ENCODE results near the gene KLHDC9.

The KLHDC9 gene

GRCh38 chr1:161083748-161084596, 14.2 kb upstream of the KLHDC9 start:
- no peak for TF ChIP-seq CTCF (IDR thresholded peaks at IDR 0.05; ENCODE audit: insufficient read depth, low read depth, low read length, missing control alignments)
- peak; percentile 45 for DNase-seq (ENCODE audit: low read depth)
- peak overlapping the region; percentile 88 for H3K4me3 ChIP-seq (ENCODE audit: low read length)

- no peak for DNase-seq (ENCODE audit: low read depth)
- no peak for TF ChIP-seq CTCF (IDR thresholded peaks at IDR 0.05; ENCODE audit: insufficient read depth, low read depth, low read length, missing control alignments)
- H3K4me3 ChIP-seq (ENCODE audit: low read length): peak overlapping the region; percentile 88
Observed at GRCh38 chr1:161084597-161084988, 13.6 kb upstream of the KLHDC9 start.

GRCh38 chr1:161085165-161085564, 13.0 kb upstream of the KLHDC9 start:
- peak overlapping the region; percentile 88 for H3K4me3 ChIP-seq (ENCODE audit: low read length)
- TF ChIP-seq CTCF (IDR thresholded peaks at IDR 0.05; ENCODE audit: insufficient read depth, low read depth, low read length, missing control alignments): no peak
- DNase-seq (ENCODE audit: low read depth): peak; percentile 31

- TF ChIP-seq CTCF (IDR thresholded peaks at IDR 0.05; ENCODE audit: insufficient read depth, low read depth, low read length, missing control alignments): no peak
- peak overlapping the region; percentile 88 for H3K4me3 ChIP-seq (ENCODE audit: low read length)
- DNase-seq (ENCODE audit: low read depth): peak; percentile 27
Observed at GRCh38 chr1:161086457-161086856, 11.7 kb upstream of the KLHDC9 start.

- peak; percentile 87 for DNase-seq (ENCODE audit: low read depth)
- peak overlapping the region; percentile 88 for H3K4me3 ChIP-seq (ENCODE audit: low read length)
- no peak for TF ChIP-seq CTCF (IDR thresholded peaks at IDR 0.05; ENCODE audit: insufficient read depth, low read depth, low read length, missing control alignments)
Observed at GRCh38 chr1:161088587-161089110, 9.5 kb upstream of the KLHDC9 start.

GRCh38 chr1:161089251-161089924, 8.8 kb upstream of the KLHDC9 start, which contains the start of gene NECTIN4:
NECTIN4 (minus strand) TSS chr1:161089558; CDS start chr1:161089296, 262 bp downstream.
- DNase-seq (ENCODE audit: low read depth): peak; percentile 93
- H3K4me3 ChIP-seq (ENCODE audit: low read length): peak within 1 kb of the TSS; percentile 88
- TF ChIP-seq CTCF (IDR thresholded peaks at IDR 0.05; ENCODE audit: insufficient read depth, low read depth, low read length, missing control alignments): no peak
